ENCODE data around the gene SNX7. TPM values are rescaled to one million over a fixed set of nuclear protein-coding genes. Genes with fewer than 3 reads are reported as not detected.
A peak's percentile ranks its signal among the peaks of the same experiment; 100 is the strongest.

The SNX7 gene
- total RNA-seq, 6 experiments from 2014 or later: 8.5 to 11.9 (median 9.9) TPM

GRCh38 chr1:98737835-98738234 lies 76.3 kb downstream of the SNX7 start:
- no peak for DNase-seq
- no peak for ATAC-seq
- intact Hi-C loops (cut with DNase I): no loop called here
- Histone ChIP-seq H3K36me3 (no peaks in the 10 kb centered on the region), H3K27me3 (no peaks in the 10 kb centered on the region), H3K4me3 (no peak overlapping the region), H3K27ac (no peak overlapping the region), H3K4me1 (no peaks in the 10 kb centered on the region), H3K9me3 (no peaks in the 10 kb centered on the region)
- TF ChIP-seq POLR2A (IDR thresholded peaks at IDR 0.05): no peak
- no peak for TF ChIP-seq CTCF (IDR thresholded peaks at IDR 0.05)

GRCh38 chr1:98739762-98740161 lies 78.2 kb downstream of the SNX7 start:
- TF ChIP-seq POLR2A (IDR thresholded peaks at IDR 0.05): no peak

GRCh38 chr1:98741164-98741563 lies 79.6 kb downstream of the SNX7 start:
- DNase-seq (no peak), ATAC-seq (no peak)
- peaks cover 0 to 3% (median 0%) of the 10 kb centered on the region in 4 donors for H3K4me1 ChIP-seq
- H3K27me3 ChIP-seq: no peaks in the 10 kb centered on the region
- H3K9me3 ChIP-seq: no peaks in the 10 kb centered on the region
- no peaks in the 10 kb centered on the region for H3K36me3 ChIP-seq
- TF ChIP-seq POLR2A (IDR thresholded peaks at IDR 0.05) (no peak), CTCF (IDR thresholded peaks at IDR 0.05) (no peak)
- 39% methylated on average over 1 of the region's 1 CpG for WGBS (ENCODE audit: insufficient coverage, low coverage, low lambda C conversion rate, missing lambda C conversion rate)
- H3K27ac ChIP-seq: no peak overlapping the region
- H3K4me3 ChIP-seq: no peak overlapping the region
- intact Hi-C loops (cut with DNase I): no loop called here

More at GRCh38 chr1:98739762-98740161, 78.2 kb downstream of the SNX7 start:
- intact Hi-C loops (cut with DNase I): no loop called here
- Histone ChIP-seq H3K36me3 (no peaks in the 10 kb centered on the region), H3K9me3 (no peaks in the 10 kb centered on the region), H3K4me3 (no peak overlapping the region), H3K4me1 (no peaks in the 10 kb centered on the region), H3K27me3 (no peaks in the 10 kb centered on the region), H3K27ac (no peak overlapping the region)
- WGBS (ENCODE audit: insufficient coverage, low coverage, low lambda C conversion rate, missing lambda C conversion rate): 50% methylated on average over 1 of the region's 1 CpG
- ATAC-seq: no peak
- DNase-seq: no peak

DNA sequence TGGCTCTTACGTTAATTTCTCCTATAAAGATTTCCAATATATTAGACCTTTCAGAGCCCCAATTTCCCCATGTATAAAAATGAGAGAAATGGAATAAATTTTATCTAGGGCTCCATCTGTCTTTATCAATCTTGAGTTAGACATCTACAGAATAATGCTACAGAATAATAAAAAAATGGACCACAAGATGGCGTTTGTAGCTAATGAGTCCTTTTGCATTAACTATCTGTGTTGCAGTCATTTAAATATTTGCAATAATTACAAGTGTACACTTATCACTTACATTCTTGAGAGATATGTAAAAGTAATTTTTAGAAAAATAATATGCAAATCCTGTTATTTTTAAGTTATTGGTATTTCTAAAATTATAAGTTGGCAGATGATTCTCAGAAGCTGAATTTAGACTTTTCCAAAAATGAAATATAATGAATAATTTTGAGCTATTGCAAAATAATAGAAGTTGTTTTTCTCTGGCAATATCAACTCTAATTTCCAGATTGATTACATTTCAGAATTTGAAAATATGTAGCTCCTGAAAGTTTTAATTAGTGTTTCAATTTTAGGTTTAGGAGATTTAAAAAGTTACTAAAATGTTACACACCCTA lies 87.7 kb downstream of the SNX7 start:
- no peak overlapping the region for H3K27ac ChIP-seq
- peaks cover 0 to 3% (median 0%) of the 10 kb centered on the region in 4 donors for H3K4me1 ChIP-seq
- DNase-seq: no peak
- intact Hi-C loops (cut with DNase I): no loop called here
- no peaks in the 10 kb centered on the region for H3K27me3 ChIP-seq
- ATAC-seq: peak in 1 of 4 donors; percentile 28
- H3K4me3 ChIP-seq: no peak overlapping the region
- no peak for TF ChIP-seq POLR2A (IDR thresholded peaks at IDR 0.05)
- TF ChIP-seq CTCF (IDR thresholded peaks at IDR 0.05): peak; percentile 30 to 52 (median 40)
- WGBS (ENCODE audit: insufficient coverage, low coverage, low lambda C conversion rate, missing lambda C conversion rate): 41% methylated on average over 2 of the region's 2 CpGs
- H3K9me3 ChIP-seq: no peaks in the 10 kb centered on the region
- no peaks in the 10 kb centered on the region for H3K36me3 ChIP-seq

DNA sequence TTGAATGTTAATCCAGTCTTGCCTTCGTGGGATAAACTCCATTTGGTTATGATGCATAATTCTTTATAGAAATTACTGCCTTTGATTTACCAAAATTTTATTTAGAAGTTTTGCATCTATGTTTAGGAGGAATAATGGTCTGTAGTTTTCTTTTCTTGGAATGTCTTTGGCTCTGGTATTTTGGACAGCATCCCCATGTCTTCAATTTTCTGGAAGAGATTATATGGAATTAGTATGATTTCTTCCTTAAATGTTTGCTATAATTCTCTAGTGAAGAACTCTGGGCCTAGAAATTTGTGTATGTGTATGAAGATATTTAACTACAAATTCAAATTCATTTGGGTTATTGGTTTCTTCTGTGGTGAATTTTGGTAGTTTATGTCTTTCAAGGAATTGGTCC lies 92.7 kb downstream of the SNX7 start:
- TF ChIP-seq CTCF (IDR thresholded peaks at IDR 0.05): no peak
- no peak for TF ChIP-seq POLR2A (IDR thresholded peaks at IDR 0.05)
- Histone ChIP-seq H3K36me3 (no peaks in the 10 kb centered on the region), H3K4me1 (no peaks in the 10 kb centered on the region), H3K9me3 (no peaks in the 10 kb centered on the region), H3K27ac (no peak overlapping the region), H3K27me3 (no peaks in the 10 kb centered on the region), H3K4me3 (no peak overlapping the region)
- WGBS (ENCODE audit: insufficient coverage, low coverage, low lambda C conversion rate, missing lambda C conversion rate): 75% methylated on average over 1 of the region's 1 CpG
- ATAC-seq: no peak
- intact Hi-C loops (cut with DNase I): no loop called here
- no peak for DNase-seq
